KBM-7 (cell line): ENCODE results near the gene ADRB2.
"Not testable (repeated sequence)": the region's sequence is repeated elsewhere in the genome, so short reads cannot be mapped to it uniquely, and the experiment has no call there.

ENCODE experiments used
- DNase-seq: peaks from one replicate; pipeline ENCODE4 v3.0.0-alpha.2; 2015
- in situ Hi-C: fragments of 300-500 bp; cut with MboI; formaldehyde crosslinking; loops from 2 replicates; pipeline ENCODE4 v1.14.3; 2020; ENCODE audit warnings: low sequenced_read_pairs, low pct_unique_long_range_greater_than_20kb, mixed read lengths

ADRB2 gene

GRCh38 chr5:148803451-148803850 lies 23.0 kb upstream of the ADRB2 start:
- in situ Hi-C loops, DNase-seq: not testable (repeated sequence)

DNA sequence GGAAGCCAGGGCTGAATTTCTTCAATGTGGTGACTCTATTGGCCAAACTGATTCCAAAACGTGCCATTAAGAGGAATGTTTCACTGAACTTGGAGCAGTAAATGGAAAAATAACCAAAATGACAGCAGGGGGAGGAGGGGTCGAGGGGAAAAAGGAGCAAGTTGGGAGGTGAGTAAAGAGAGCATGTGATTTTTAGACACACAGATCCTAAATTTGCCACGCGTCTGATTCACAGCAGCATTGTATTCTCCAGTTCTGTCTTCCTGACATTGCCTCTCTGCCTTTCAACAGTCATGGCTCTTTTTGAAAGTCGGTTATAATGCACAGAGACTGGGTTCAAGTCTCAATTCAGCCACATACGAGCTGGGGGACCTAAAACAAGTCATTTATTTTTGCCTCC lies 22.0 kb upstream of the ADRB2 start:
- DNase-seq, result no peak
- in situ Hi-C loops, result no loop called here

GRCh38 chr5:148805326-148806290 lies 20.8 kb upstream of the ADRB2 start:
- peak; percentile 88 for DNase-seq
- in situ Hi-C loops, result no loop called here

DNA sequence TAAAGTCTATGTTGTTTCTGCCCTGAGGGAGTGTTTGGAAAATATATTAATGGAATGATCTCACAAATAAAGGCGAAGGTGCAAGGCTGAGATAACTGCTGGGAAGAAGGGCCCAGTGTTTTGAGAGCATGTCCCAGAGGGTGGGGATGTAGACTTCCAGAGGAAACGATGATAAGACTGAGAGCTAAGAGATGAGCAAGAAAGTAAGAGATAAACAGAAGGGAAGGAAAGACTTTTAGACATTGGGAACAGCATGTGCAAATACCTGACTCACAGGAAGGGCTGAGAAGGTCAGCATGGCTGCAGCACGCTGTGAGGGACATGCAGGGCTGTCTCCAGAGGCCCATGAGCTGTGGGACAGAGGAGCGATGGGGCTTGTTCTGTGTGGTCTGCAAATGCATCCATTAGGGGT lies 19.9 kb upstream of the ADRB2 start:
- in situ Hi-C loops, result no loop called here
- no peak for DNase-seq

GRCh38 chr5:148807851-148808250 lies 18.6 kb upstream of the ADRB2 start:
- in situ Hi-C loops, result no loop called here
- peak; percentile 90 for DNase-seq

- in situ Hi-C loops, result no loop called here
Observed at GRCh38 chr5:148808864-148809642, 17.4 kb upstream of the ADRB2 start.

GRCh38 chr5:148809781-148810524 lies 16.5 kb upstream of the ADRB2 start:
- in situ Hi-C loops, result no loop called here
- no peak for DNase-seq

More at GRCh38 chr5:148808864-148809642, 17.4 kb upstream of the ADRB2 start:
- DNase-seq, result peak; percentile 95

- peak; percentile 35 for DNase-seq
- in situ Hi-C loops, result no loop called here
Observed at GRCh38 chr5:148810823-148811222, 15.6 kb upstream of the ADRB2 start.

DNA sequence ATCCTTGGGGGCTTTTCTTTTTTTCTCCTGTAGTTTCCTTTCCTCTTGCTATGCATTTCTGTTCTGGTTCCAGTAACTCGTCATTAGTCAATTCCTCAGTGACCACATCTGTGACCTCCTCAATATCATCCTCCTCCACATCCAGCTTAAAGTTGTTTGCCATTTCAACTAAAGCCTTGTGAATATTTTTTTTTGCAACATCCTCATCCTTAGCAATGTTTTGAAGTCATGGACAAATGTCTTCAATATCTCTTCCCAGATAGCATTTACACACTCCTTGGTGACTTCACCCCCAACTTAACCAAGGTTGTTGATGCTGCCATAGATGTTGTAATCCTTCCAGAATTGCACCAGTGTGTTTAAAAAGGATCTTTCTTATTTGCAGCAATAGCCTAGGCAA lies 14.7 kb upstream of the ADRB2 start:
- DNase-seq, result no peak
- in situ Hi-C loops, result no loop called here

DNA sequence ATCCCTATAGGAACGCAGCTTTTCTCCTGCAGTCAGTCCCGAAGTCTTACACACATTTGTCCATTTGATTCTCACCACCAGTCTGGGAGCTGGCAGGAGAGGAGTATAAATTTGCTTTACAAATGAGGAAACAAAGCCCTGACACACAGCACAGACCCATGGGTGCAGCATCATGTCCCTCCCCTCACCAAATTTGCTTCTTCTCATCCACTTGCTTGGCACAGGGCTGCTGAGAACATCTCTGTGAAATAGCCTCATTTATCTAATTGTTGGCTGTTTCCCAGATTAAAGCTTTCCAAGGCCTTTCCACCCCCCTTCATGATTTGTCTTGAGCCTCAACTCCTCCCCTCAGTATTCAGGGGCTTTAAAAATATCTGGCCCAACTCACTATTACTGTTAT lies 11.3 kb upstream of the ADRB2 start:
- DNase-seq, result no peak
- in situ Hi-C loops, result no loop called here

GRCh38 chr5:148815578-148815977 lies 10.8 kb upstream of the ADRB2 start:
- DNase-seq, result no peak
- in situ Hi-C loops, result no loop called here

GRCh38 chr5:148816357-148816756 lies 10.1 kb upstream of the ADRB2 start:
- in situ Hi-C loops, result no loop called here
- no peak for DNase-seq

GRCh38 chr5:148816782-148817181 lies 9.6 kb upstream of the ADRB2 start:
- peak; percentile 49 for DNase-seq
- in situ Hi-C loops, result no loop called here

- in situ Hi-C loops, result no loop called here
- DNase-seq, result no peak
Observed at GRCh38 chr5:148817606-148818005, 8.8 kb upstream of the ADRB2 start.

- in situ Hi-C loops, result no loop called here
- DNase-seq, result peak; percentile 38
Observed at GRCh38 chr5:148820461-148821395, 5.7 kb upstream of the ADRB2 start.

DNA sequence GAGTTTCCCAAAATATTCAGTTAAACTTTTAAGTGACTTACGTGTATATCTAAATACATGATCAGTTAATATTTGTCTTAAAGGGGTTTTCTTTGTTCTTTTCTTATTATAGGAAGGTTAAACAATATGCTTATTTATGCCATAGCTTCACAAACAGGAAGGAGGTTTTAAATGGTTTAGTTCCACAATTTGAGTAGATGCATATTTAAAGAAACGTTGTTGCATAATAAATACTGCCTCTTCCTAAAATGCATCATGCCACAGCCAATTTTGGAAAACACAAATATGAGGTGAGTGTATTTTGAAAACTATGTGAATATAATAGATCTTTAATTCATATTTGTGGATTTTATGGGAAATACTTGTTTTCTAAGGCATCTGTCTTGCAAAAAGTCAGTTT lies 2.5 kb upstream of the ADRB2 start:
- in situ Hi-C loops, result no loop called here
- DNase-seq, result no peak

- DNase-seq, result no peak
- in situ Hi-C loops, result no loop called here
Observed at GRCh38 chr5:148825716-148826052, 727 bp upstream of the ADRB2 start.

- in situ Hi-C loops, result no loop called here
- no peak for DNase-seq
Observed at GRCh38 chr5:148826739-148827070, 294 bp downstream of the ADRB2 start.

DNA sequence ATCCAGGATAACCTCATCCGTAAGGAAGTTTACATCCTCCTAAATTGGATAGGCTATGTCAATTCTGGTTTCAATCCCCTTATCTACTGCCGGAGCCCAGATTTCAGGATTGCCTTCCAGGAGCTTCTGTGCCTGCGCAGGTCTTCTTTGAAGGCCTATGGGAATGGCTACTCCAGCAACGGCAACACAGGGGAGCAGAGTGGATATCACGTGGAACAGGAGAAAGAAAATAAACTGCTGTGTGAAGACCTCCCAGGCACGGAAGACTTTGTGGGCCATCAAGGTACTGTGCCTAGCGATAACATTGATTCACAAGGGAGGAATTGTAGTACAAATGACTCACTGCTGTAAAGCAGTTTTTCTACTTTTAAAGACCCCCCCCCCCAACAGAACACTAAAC lies 1.3 kb downstream of the ADRB2 start:
- DNase-seq, result no peak
- in situ Hi-C loops, result no loop called here
